ENCODE data around the gene CENATAC.

- TF ChIP-seq CTCF (IDR thresholded peaks at IDR 0.05), result no peak
- no peak for TF ChIP-seq POLR2A (IDR thresholded peaks at IDR 0.05)
Measured at GRCh38 chr11:119061256-119061655, 63.3 kb downstream of the CENATAC start.
